ENCODE results near the gene KCNC3. TPM values are rescaled to one million over a fixed set of nuclear protein-coding genes. Genes with fewer than 3 reads are reported as not detected.

KCNC3 gene
- total and polyA plus RNA-seq, 7 donors: 0.36 to 1.6 (median 0.88) TPM; not detected in 3

DNA sequence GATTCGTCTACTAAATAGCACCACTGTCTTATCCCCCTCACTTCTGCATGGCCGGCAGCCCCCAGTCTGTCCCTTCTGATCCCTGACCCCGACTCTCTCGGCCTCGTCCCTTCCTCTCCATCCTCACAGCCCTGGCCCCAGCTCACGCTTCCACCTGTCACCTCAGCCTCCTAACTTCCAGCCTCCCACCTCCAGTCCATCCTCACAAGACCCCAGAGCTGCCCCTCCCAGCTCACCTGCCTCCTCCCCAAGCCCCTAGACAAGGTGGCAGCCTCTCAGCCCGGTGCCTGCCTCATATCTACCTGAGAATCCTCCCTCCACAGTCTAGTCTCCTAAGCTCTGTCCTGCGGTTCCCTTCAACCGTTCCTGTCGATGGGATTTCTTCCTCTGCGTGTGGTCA, 10.0 kb downstream of the KCNC3 start:
- H3K27me3 ChIP-seq: peaks cover 13 to 46% (median 32%) of the 10 kb centered on the region in 3 donors

DNA sequence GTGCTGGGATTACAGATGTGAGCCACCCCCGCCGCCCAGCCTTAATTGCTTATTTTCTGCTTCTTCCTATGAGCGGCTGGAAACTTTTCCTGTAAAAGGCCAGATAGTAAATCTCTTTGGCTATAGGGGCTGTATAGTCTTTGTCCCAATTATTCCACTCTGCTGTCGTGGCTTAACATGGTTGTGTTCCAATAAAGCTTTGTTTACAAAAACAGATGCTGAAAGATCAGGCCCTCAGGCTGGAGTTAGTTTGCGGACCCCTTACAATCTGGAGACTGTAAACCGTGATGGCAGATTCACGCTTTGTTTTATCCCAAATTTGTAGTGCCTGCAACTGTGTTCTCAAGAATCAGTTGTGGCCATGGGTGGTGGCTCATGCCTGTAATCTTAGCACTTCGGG, 10.7 kb downstream of the KCNC3 start:
- Histone ChIP-seq H3K27ac (no peak overlapping the region), H3K4me1 (no peaks in the 10 kb centered on the region), H3K36me3 (no peaks in the 10 kb centered on the region), H3K9me3 (no peaks in the 10 kb centered on the region), H3K4me3 (no peak overlapping the region), H3K27me3 (peaks cover 17 to 53% (median 39%) of the 10 kb centered on the region in 3 donors)
- no peak for DNase-seq
- intact Hi-C loops (cut with DNase I): no loop called here
- TF ChIP-seq POLR2AphosphoS5 (IDR thresholded peaks at IDR 0.05) (no peak), POLR2A (IDR thresholded peaks at IDR 0.05) (no peak), EP300 (IDR thresholded peaks at IDR 0.05) (no peak)
- TF ChIP-seq, protein P1, sequence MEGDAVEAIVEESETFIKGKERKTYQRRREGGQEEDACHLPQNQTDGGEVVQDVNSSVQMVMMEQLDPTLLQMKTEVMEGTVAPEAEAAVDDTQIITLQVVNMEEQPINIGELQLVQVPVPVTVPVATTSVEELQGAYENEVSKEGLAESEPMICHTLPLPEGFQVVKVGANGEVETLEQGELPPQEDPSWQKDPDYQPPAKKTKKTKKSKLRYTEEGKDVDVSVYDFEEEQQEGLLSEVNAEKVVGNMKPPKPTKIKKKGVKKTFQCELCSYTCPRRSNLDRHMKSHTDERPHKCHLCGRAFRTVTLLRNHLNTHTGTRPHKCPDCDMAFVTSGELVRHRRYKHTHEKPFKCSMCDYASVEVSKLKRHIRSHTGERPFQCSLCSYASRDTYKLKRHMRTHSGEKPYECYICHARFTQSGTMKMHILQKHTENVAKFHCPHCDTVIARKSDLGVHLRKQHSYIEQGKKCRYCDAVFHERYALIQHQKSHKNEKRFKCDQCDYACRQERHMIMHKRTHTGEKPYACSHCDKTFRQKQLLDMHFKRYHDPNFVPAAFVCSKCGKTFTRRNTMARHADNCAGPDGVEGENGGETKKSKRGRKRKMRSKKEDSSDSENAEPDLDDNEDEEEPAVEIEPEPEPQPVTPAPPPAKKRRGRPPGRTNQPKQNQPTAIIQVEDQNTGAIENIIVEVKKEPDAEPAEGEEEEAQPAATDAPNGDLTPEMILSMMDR (IDR thresholded peaks at IDR 0.05): no peak
- WGBS, 2 donors: 88 to 90% methylated on average over 8 of the region's 8 CpGs

More for the DNA sequence above, 10.0 kb downstream of the KCNC3 start:
- no peak for DNase-seq
- no peak for TF ChIP-seq POLR2A (IDR thresholded peaks at IDR 0.05)
- no peak for TF ChIP-seq POLR2AphosphoS5 (IDR thresholded peaks at IDR 0.05)
- TF ChIP-seq EP300 (IDR thresholded peaks at IDR 0.05): no peak
- TF ChIP-seq, protein P1 (IDR thresholded peaks at IDR 0.05): no peak
- H3K36me3 ChIP-seq: no peaks in the 10 kb centered on the region
- H3K4me1 ChIP-seq: no peaks in the 10 kb centered on the region
- WGBS, 2 donors: 84 to 90% methylated on average over 11 of the region's 11 CpGs
- intact Hi-C loops (cut with DNase I): no loop called here
- H3K4me3 ChIP-seq: no peak overlapping the region
- H3K9me3 ChIP-seq: no peaks in the 10 kb centered on the region
- H3K27ac ChIP-seq: no peak overlapping the region

DNA sequence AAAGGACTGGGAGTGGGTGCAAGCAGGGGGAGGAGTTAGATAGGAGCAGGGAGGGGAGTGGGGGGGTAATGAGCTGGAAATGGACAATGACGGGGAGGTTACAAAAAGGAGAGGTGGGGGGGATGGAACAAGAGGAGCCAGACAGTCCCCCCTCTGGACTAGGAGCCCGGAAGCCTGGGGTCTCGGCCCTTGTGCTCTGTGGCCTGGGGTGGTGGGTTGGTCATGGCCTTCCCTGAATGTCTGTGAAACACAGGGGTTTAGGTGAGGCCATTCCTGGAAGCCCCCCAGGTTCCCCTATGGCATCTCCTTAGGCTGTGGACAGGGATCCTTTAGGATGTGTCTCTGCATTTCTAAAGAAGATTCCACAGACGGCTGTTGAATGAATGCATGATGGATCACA, 12.1 kb downstream of the KCNC3 start:
- 84 to 85% methylated on average over 4 of the region's 4 CpGs for WGBS, 2 donors

DNA sequence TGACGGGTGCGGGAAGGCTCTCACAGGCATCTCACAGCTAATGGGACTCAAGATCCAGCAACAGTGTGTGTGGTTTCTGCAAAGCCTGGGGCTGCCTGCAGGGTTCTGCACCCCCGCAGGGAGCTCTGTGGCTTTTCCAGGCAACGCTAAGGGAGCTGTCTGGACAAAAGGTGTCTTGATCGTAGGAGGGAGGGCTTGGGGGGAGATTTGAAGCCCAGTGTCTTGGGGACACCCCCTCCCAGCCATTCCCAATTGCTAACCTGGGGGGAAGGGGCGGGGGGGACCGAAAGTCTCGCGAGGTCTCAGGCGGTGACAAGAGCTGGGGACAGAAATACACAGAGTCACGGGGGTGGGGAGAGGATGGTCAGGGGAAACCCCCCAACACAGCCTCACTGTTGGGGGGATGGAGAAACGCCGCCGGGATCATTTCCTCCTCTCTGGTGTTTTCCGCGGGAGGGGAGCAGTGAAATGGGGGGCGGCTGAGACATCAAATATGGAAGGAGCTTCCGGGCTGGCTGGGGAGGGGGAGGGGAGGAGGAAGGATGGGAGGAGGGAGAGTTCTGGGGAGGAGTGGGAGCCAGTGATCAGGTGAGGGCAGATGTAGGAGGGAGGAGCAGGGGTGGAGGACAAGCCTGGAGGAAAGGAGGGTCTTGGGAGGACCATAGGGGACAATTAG, 13.3 kb downstream of the KCNC3 start:
- intact Hi-C loops (cut with DNase I): no loop called here
- Histone ChIP-seq H3K4me1 (no peaks in the 10 kb centered on the region), H3K27ac (no peak overlapping the region), H3K9me3 (no peaks in the 10 kb centered on the region), H3K36me3 (no peaks in the 10 kb centered on the region), H3K4me3 (no peak overlapping the region), H3K27me3 (peaks cover 30 to 79% (median 64%) of the 10 kb centered on the region in 3 donors)
- TF ChIP-seq POLR2A (IDR thresholded peaks at IDR 0.05) (no peak), EP300 (IDR thresholded peaks at IDR 0.05) (no peak), POLR2AphosphoS5 (IDR thresholded peaks at IDR 0.05) (no peak)
- TF ChIP-seq, protein P1 (IDR thresholded peaks at IDR 0.05): no peak
- DNase-seq: no peak
- 4 to 61% methylated on average over 18 of the region's 18 CpGs for WGBS, 2 donors

More for the DNA sequence above, 12.1 kb downstream of the KCNC3 start:
- Histone ChIP-seq H3K27ac (no peak overlapping the region), H3K4me3 (no peak overlapping the region), H3K36me3 (no peaks in the 10 kb centered on the region), H3K4me1 (no peaks in the 10 kb centered on the region), H3K27me3 (peaks cover 27 to 67% (median 52%) of the 10 kb centered on the region in 3 donors), H3K9me3 (no peaks in the 10 kb centered on the region)
- DNase-seq: no peak
- TF ChIP-seq POLR2A (IDR thresholded peaks at IDR 0.05) (no peak), POLR2AphosphoS5 (IDR thresholded peaks at IDR 0.05) (no peak), EP300 (IDR thresholded peaks at IDR 0.05) (no peak)
- TF ChIP-seq, protein P1 (IDR thresholded peaks at IDR 0.05): no peak
- intact Hi-C loops (cut with DNase I): no loop called here
